HCT116 (cell line): Measurements from ENCODE around the gene B4GALT7. TPM values are rescaled to one million over a fixed set of nuclear protein-coding genes. Genes with fewer than 3 reads are reported as not detected.

ENCODE experiments used
- ATAC-seq: fragments of 200-7000 bp; cut with Tn5 transposase; 2 replicates; pipeline ENCODE4 v1.9.1; 2020; ENCODE audit warnings: mild to moderate bottlenecking, moderate library complexity
- BruUV-seq: library from RNA; stranded (reverse); fragments of 400-500 nt; replicated peaks from 2 replicates; lab custom pipeline; 2021; lab: Mats Ljungman, UMichigan
- CTCF ChIA-PET: fragments of 300-600 bp; sonication (Branson Sonifier 250); formaldehyde crosslinking; loops from one replicate; lab custom pipeline; 2021; ENCODE audit warnings: antibody characterized with exemption; lab: Charles Lee
- POLR2A ChIA-PET: fragments of 300-600, 350-600 bp; sonication (Branson Sonifier 250); formaldehyde crosslinking; loops from one replicate; lab custom pipeline; 2021; ENCODE audit warnings: antibody characterized with exemption; lab: Charles Lee
- RAD21 ChIA-PET, 2 experiments: fragments of 300-600 bp; sonication (Branson Sonifier 250); formaldehyde crosslinking; loops; one replicate each; lab custom pipeline; 2023; ENCODE audit warnings: low total read pairs in 2 of 2; ENCODE audit not compliant: uncharacterized antibody in 2 of 2, unreplicated experiment in 2 of 2, low non-redundant PET in 1 of 2; lab: Charles Lee
- DNase-seq: peaks from one replicate; pipeline ENCODE4 v3.0.0-alpha.2; 2010; ENCODE audit warnings: low read depth, low spot score
- H2AFZ ChIP-seq: fragments of 200-600 bp; shearing (Covaris generic), sonication (generic); 2 replicates; pipeline ENCODE4 v1.6.1; 2017; ENCODE audit warnings: low read depth, mixed run types, mixed read lengths, antibody characterized with exemption, low read length; ENCODE audit not compliant: poor library complexity, severe bottlenecking
- H3K27ac ChIP-seq: 2 replicates; pipeline ENCODE4 v1.5.1; 2012; ENCODE audit warnings: low read depth, low read length
- H3K27me3 ChIP-seq: fragments of 200-600 bp; sonication (generic); 2 replicates; pipeline ENCODE4 v1.6.1; 2016; ENCODE audit warnings: mixed run types, low read length, mixed read lengths; ENCODE audit not compliant: insufficient read depth
- H3K36me3 ChIP-seq, 2 experiments: fragments of 200-500 bp in 1 of 2; fragments of 200-600 bp in 1 of 2; sonication (Bioruptor generic) in 1 of 2; sonication (generic) in 1 of 2; 2 replicates each; pipeline versions ENCODE4 v1.5.1 to v1.6.1; 2014 to 2016; ENCODE audit warnings: low read length in 2 of 2, inconsistent platforms in 1 of 2, mixed read lengths in 1 of 2, mixed run types in 1 of 2; ENCODE audit not compliant: insufficient read depth in 2 of 2, control insufficient read depth in 1 of 2
- H3K4me1 ChIP-seq, 2 experiments: fragments of 200-600 bp in 1 of 2; sonication (generic) in 1 of 2; 2 replicates each; pipeline versions ENCODE4 v1.5.1 to v1.6.1; 2012 to 2017; ENCODE audit warnings: low read length in 2 of 2, inconsistent platforms in 1 of 2, mild to moderate bottlenecking in 1 of 2, mixed read lengths in 1 of 2, mixed run types in 1 of 2, moderate library complexity in 1 of 2; ENCODE audit not compliant: insufficient read depth in 2 of 2, control insufficient read depth in 1 of 2
- H3K4me2 ChIP-seq: fragments of 200-600 bp; sonication (generic); 2 replicates; pipeline ENCODE4 v1.6.1; 2017; ENCODE audit warnings: mixed run types, low read length, mixed read lengths
- H3K4me3 ChIP-seq, 2 experiments: fragments of 200-600 bp in 1 of 2; sonication (generic) in 1 of 2; replicated peaks in 1 of 2; 2 replicates each; pipeline ENCODE4 v1.5.1; 2011 to 2016; ENCODE audit warnings: low read length in 2 of 2, control low read depth in 1 of 2, low read depth in 1 of 2, mild to moderate bottlenecking in 1 of 2, mixed read lengths in 1 of 2, mixed run types in 1 of 2
- H3K79me2 ChIP-seq: fragments of 200-600 bp; sonication (generic); 2 replicates; pipeline ENCODE4 v1.6.1; 2017; ENCODE audit warnings: mild to moderate bottlenecking, mixed run types, low read length, moderate library complexity, mixed read lengths; ENCODE audit not compliant: insufficient read depth
- H3K9ac ChIP-seq: fragments of 200-600 bp; sonication (generic); 2 replicates; pipeline ENCODE4 v1.6.1; 2016; ENCODE audit warnings: low read length, mixed read lengths
- H3K9me2 ChIP-seq: fragments of 200-600 bp; sonication (generic), shearing (Covaris generic); 2 replicates; pipeline ENCODE4 v1.6.1; 2017; ENCODE audit warnings: mixed run types, mild to moderate bottlenecking, moderate library complexity; ENCODE audit not compliant: insufficient read depth
- H3K9me3 ChIP-seq, 2 experiments: fragments of 200-500 bp in 1 of 2; fragments of 200-600 bp in 1 of 2; sonication (Bioruptor generic) in 1 of 2; sonication (generic) in 1 of 2; 2 replicates each; pipeline ENCODE4 v1.6.1; 2014 to 2017; ENCODE audit warnings: low read length in 2 of 2, mixed read lengths in 2 of 2, inconsistent platforms in 1 of 2, low read depth in 1 of 2, mild to moderate bottlenecking in 1 of 2, mixed run types in 1 of 2, moderate library complexity in 1 of 2; ENCODE audit not compliant: control insufficient read depth in 1 of 2, insufficient read depth in 1 of 2
- H4K20me1 ChIP-seq: fragments of 200-600 bp; sonication (generic), shearing (Covaris generic); 2 replicates; pipeline ENCODE4 v1.6.1; 2017; ENCODE audit warnings: mixed run types, mild to moderate bottlenecking, moderate library complexity; ENCODE audit not compliant: insufficient read depth
- CEBPB ChIP-seq: IDR thresholded peaks from 2 replicates; pipeline ENCODE4 v1.6.1; 2012; ENCODE audit warnings: low read depth
- ELF1 ChIP-seq: IDR thresholded peaks from 2 replicates; pipeline ENCODE4 v1.6.1; 2012; ENCODE audit warnings: low read depth, borderline replicate concordance
- FOSL1 ChIP-seq: IDR thresholded peaks from 2 replicates; pipeline ENCODE4 v1.6.1; 2012; ENCODE audit warnings: low read depth
- RAD21 ChIP-seq: IDR thresholded peaks from 2 replicates; pipeline ENCODE4 v1.6.1; 2012; ENCODE audit warnings: low read depth, mild to moderate bottlenecking
- ZNF274 ChIP-seq: fragments of 200-500 bp; sonication (Bioruptor generic); IDR thresholded peaks from 2 replicates; pipeline ENCODE4 v1.6.1; 2014; ENCODE audit warnings: mild to moderate bottlenecking, low read depth, low read length, inconsistent platforms
- intact Hi-C: fragments of 100-400 bp; cut with micrococcal nuclease; formaldehyde crosslinking; loops from 2 replicates; pipeline ENCODE4 v1.10.0; 2022
- total RNA-seq: library from RNA; stranded (reverse); gene quantifications from one replicate; pipeline ENCODE4 v1.2.1, GENCODE V29; 2021; ENCODE audit not compliant: unreplicated experiment
- TF ChIP-seq, protein P1 (sequence below), 3 experiments: fragments of 200-600 bp in 1 of 3; sonication (generic) in 1 of 3; IDR thresholded peaks in 2 of 3; conservative IDR thresholded peaks in 1 of 3; 2 replicates each; pipeline ENCODE4 v1.5.1; 2012 to 2017; ENCODE audit warnings: low read depth in 2 of 3, low read length in 2 of 3, antibody characterized with exemption in 1 of 3, borderline replicate concordance in 1 of 3, control low read depth in 1 of 3, mild to moderate bottlenecking in 1 of 3, mixed read lengths in 1 of 3, mixed run types in 1 of 3, moderate library complexity in 1 of 3; ENCODE audit not compliant: insufficient read depth in 1 of 3

B4GALT7 gene
- total RNA-seq, 1 experiment from 2014 or later: 25.2 TPM

DNA sequence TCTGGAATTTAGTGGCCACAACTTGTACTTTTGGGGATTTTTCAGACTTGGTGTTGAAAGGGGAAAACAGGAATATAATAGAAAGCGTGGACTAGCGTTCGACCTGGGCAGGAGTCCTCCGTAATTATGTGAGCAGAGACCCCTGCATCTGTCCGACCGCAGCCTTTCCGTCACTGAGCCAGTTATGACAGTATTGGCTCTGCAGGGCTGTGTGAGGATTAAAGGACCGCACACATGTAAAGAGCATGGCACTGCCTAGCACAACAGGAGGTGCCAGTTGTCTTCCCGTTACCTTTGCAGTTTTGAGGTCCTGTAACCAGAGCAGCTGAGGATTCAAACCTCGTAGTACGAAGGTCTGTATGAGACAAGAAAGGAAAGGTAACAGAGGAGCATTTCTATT is 1.2 kb downstream of the B4GALT7 start:
- Histone ChIP-seq H3K27ac (peak overlapping the region; percentile 76; the same call in 1 of the 2 replicates), H3K9me3 (no peaks in the 10 kb centered on the region), H2AFZ (no peak overlapping the region), H3K4me3 (peak overlapping the region; percentile 88 to 90), H4K20me1 (no peaks in the 10 kb centered on the region), H3K9me2 (no peaks in the 10 kb centered on the region), H3K79me2 (peaks cover 26% of the 10 kb centered on the region), H3K4me2 (peak overlapping the region; percentile 87), H3K36me3 (peaks cover 0 to 2% of the 10 kb centered on the region in 2 experiments; a peak in 2 of 4 replicates), H3K4me1 (peaks cover 21 to 42% of the 10 kb centered on the region in 2 experiments), H3K27me3 (no peaks in the 10 kb centered on the region), H3K9ac (peak overlapping the region; percentile 84)
- ChIA-PET CTCF (no interaction called here), POLR2A (interaction anchor here (0.8 kb wide), 1 partner anchor 104 kb away, joined by 3 read pairs; the partner anchor contains the start of gene PDLIM7), RAD21 (no interaction called here)
- intact Hi-C loops: loop anchor here (2.0 to 5.0 kb wide), 5 partner anchors 40 to 551 kb away; partner anchors contain the start of genes DDX41, NHP2 and PDLIM7
- DNase-seq (no peak), ATAC-seq (no peak)
- no peak for TF ChIP-seq ELF1
- no peak for TF ChIP-seq ZNF274
- no peak for TF ChIP-seq FOSL1
- BruUV-seq: TSS peak; percentile 46

DNA sequence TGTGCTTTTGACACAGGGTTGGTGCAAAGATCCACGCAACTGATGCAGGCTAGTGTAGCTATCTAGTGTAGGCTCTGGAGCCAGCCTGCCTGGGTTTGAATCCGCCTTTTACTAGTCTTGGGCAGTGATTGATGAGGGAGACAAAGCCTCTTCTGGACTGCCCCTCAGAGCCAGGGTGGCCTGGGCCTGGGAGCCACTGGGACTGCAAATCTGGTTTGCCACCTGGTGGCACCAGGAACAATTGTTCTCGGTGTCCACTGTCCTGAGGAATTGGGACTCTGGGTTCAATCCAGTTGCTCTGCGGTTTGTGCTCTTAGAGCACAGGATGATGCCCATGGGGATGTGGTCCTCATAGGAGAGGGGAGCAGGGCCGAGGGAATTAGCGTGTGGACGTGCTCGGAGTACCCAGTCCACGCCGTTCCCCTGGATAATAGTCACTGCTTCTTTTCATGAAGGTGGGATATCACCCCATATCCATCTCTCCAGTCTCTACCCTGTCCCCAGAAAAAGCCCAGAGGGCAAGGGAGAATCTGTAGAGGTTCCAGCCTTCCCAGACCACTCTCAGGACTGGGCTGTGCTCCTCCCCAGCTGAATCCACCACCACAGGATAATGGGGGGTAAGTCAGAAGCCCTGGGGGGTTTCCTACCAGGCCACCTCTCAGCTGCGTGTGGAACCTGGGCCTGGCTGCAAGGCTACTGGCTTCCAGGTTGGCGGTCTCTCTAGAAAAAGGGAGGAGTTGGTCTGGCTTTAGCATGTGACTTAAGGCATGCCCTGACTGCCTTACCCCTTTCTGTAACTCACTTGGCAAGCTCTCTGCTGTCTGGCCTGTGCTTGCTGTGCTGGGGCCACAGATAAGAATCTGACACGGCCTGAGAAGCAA is 1.9 kb downstream of the B4GALT7 start:
- H3K27me3 ChIP-seq: no peaks in the 10 kb centered on the region
- CTCF ChIA-PET: no interaction called here
- no peak overlapping the region for H3K9ac ChIP-seq
- H3K27ac ChIP-seq: no peak overlapping the region
- H3K9me2 ChIP-seq: no peaks in the 10 kb centered on the region
- H3K4me1 ChIP-seq: peaks cover 21 to 42% of the 10 kb centered on the region in 2 experiments
- H3K4me2 ChIP-seq: peak overlapping the region; percentile 87
- no TSS peak for BruUV-seq
- no peak for TF ChIP-seq CEBPB
- TF ChIP-seq RAD21: no peak
- TF ChIP-seq, protein P1, sequence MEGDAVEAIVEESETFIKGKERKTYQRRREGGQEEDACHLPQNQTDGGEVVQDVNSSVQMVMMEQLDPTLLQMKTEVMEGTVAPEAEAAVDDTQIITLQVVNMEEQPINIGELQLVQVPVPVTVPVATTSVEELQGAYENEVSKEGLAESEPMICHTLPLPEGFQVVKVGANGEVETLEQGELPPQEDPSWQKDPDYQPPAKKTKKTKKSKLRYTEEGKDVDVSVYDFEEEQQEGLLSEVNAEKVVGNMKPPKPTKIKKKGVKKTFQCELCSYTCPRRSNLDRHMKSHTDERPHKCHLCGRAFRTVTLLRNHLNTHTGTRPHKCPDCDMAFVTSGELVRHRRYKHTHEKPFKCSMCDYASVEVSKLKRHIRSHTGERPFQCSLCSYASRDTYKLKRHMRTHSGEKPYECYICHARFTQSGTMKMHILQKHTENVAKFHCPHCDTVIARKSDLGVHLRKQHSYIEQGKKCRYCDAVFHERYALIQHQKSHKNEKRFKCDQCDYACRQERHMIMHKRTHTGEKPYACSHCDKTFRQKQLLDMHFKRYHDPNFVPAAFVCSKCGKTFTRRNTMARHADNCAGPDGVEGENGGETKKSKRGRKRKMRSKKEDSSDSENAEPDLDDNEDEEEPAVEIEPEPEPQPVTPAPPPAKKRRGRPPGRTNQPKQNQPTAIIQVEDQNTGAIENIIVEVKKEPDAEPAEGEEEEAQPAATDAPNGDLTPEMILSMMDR (IDR thresholded peaks at IDR 0.05 in 2 of 3, conservative IDR thresholded peaks at IDR 0.05 in 1 of 3; ENCODE audit: borderline replicate concordance in 1 of 3, insufficient read depth in 1 of 3, low read depth in 2 of 3, low read length in 2 of 3): peak in 2 of 3 experiments; percentile 36 to 47; a peak in 3 of 6 replicates
- TF ChIP-seq, all 23 proteins: peak for 1
- H3K9me3 ChIP-seq: no peaks in the 10 kb centered on the region
- intact Hi-C loops: loop anchor here (2.0 to 5.0 kb wide), 5 partner anchors 41 to 550 kb away; partner anchors contain the start of genes DDX41, NHP2 and PDLIM7
- H3K4me3 ChIP-seq: peak overlapping the region in 1 of 2 experiments; percentile 88; a peak in 1 of 4 replicates
- DNase-seq: no peak
- RAD21 ChIA-PET: no interaction called here
- peaks cover 27% of the 10 kb centered on the region for H3K79me2 ChIP-seq
- H3K36me3 ChIP-seq: no peaks in the 10 kb centered on the region; a peak in 1 of 4 replicates
- POLR2A ChIA-PET: no interaction called here
- 0 out of 2 replicates have a peak, but pooled peaks have one; percentile 16 for ATAC-seq
- no peak overlapping the region for H2AFZ ChIP-seq
- H4K20me1 ChIP-seq: no peaks in the 10 kb centered on the region
